Neutrophil (primary cell): ENCODE results near the gene PDE3A.
"Not testable (repeated sequence)": the region's sequence is repeated elsewhere in the genome, so short reads cannot be mapped to it uniquely, and the experiment has no call there.

Source experiments
- H3K27ac ChIP-seq: fragments of 200-600 bp; sonication (generic); 2 replicates; pipeline ENCODE4 v1.5.1; 2016; ENCODE audit warnings: mild to moderate bottlenecking, moderate library complexity
- H3K27me3 ChIP-seq: fragments of 200-600 bp; sonication (generic); 2 replicates; pipeline ENCODE4 v1.6.0; 2016; ENCODE audit warnings: mild to moderate bottlenecking
- H3K36me3 ChIP-seq: fragments of 200-600 bp; sonication (generic); 2 replicates; pipeline ENCODE4 v1.5.1; 2017
- H3K4me1 ChIP-seq, 2 experiments: fragments of 200-600 bp in 1 of 2; sonication (generic) in 1 of 2; 1 replicate in 1 of 2; 2 replicates in 1 of 2; pipeline versions ENCODE4 v1.5.1 to v1.6.1; 2013 to 2016; ENCODE audit warnings: low read depth in 1 of 2, low read length in 1 of 2, mild to moderate bottlenecking in 1 of 2, moderate library complexity in 1 of 2; ENCODE audit not compliant: control insufficient read depth in 1 of 2, insufficient read depth in 1 of 2
- H3K4me3 ChIP-seq, 2 experiments: fragments of 200-600 bp in 1 of 2; sonication (generic) in 1 of 2; 1 replicate in 1 of 2; 2 replicates in 1 of 2; pipeline ENCODE4 v1.5.1; 2013 to 2016; ENCODE audit warnings: low read depth in 1 of 2, low read length in 1 of 2, mild to moderate bottlenecking in 1 of 2, moderate library complexity in 1 of 2
- H3K9me3 ChIP-seq: fragments of 200-600 bp; sonication (generic); 2 replicates; pipeline ENCODE4 v1.5.1; 2016
- TF ChIP-seq, protein P1 (sequence below): fragments of 200-600 bp; sonication (generic); IDR thresholded peaks from 2 replicates; pipeline ENCODE4 v1.5.1; 2016; ENCODE audit warnings: antibody characterized with exemption

Gene PDE3A

DNA sequence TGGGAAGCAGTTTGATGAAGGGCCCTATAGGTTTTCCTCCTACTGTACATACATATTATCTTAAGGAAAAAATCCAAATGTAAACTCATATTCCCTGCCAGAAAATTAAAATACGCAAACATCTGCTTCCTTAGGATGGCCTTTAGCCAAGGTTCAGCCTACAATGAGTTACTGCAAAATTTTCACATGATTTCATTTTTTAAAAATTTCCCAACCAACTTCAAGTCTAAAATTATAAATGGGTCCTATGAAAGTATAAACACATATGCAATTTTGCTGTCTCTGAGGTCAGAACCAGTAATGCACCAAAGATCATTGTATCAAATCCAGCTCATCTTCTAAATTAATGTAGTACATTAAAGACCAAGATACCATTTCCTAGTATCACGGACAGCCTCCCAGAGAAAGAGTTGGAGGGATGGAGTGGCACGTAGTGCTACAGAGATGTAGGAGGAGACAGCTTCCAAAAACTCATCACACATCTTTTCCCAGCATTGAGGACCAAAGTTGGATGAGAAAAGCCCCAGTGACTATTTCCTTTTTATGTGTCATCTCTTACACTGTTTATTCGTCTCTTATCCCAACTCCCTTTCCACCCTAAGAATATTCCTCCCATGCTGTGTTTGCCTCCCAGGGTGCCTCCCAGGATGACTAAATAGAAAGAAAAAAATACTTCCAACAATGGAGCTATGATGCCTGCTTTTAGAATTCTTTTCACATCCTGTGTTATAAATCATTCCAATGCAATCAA, 234.5 kb downstream of the PDE3A start:
- Histone ChIP-seq H3K27ac (no peak overlapping the region), H3K4me1 (peaks cover 11 to 19% of the 10 kb centered on the region in 2 experiments)
- TF ChIP-seq, protein P1, sequence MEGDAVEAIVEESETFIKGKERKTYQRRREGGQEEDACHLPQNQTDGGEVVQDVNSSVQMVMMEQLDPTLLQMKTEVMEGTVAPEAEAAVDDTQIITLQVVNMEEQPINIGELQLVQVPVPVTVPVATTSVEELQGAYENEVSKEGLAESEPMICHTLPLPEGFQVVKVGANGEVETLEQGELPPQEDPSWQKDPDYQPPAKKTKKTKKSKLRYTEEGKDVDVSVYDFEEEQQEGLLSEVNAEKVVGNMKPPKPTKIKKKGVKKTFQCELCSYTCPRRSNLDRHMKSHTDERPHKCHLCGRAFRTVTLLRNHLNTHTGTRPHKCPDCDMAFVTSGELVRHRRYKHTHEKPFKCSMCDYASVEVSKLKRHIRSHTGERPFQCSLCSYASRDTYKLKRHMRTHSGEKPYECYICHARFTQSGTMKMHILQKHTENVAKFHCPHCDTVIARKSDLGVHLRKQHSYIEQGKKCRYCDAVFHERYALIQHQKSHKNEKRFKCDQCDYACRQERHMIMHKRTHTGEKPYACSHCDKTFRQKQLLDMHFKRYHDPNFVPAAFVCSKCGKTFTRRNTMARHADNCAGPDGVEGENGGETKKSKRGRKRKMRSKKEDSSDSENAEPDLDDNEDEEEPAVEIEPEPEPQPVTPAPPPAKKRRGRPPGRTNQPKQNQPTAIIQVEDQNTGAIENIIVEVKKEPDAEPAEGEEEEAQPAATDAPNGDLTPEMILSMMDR, result no peak

DNA sequence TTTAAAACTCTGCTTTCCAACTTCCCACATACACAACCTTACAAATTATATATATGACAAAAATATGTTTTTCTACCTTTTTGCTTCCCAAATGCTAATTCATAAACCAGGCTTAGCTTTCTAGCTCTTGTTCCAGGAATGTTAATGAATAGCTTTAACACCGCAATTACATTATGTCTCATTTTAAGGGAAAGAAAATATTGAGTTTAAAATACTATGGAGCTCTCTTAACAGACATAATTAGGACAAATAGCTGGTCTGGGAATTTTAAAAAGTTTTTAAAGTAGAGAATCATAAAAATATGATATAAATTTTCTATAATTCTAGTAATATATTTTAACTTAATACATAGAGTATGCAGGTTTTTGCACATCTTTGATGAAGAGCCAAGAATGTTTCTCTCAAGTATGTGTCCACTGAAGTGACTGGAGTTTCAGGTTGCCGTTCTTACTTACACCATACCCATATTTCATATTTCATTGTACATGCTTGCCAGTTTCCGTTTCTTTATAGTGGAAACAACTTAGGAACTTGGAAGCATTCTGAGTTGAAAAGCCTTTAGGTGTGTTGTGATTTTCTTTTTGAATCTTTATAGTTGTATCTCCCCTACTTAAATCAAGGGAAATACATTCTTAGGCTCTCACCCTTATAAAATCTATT, 236.2 kb downstream of the PDE3A start:
- Histone ChIP-seq H3K9me3 (no peaks in the 10 kb centered on the region), H3K4me1 (peaks cover under 1 to 4% of the 10 kb centered on the region in 2 experiments), H3K36me3 (no peaks in the 10 kb centered on the region), H3K27ac (no peak overlapping the region), H3K4me3 (no peak overlapping the region), H3K27me3 (no peaks in the 10 kb centered on the region)
- TF ChIP-seq, protein P1, result no peak

More for the DNA sequence above, 234.5 kb downstream of the PDE3A start:
- Histone ChIP-seq H3K4me3 (no peak overlapping the region), H3K36me3 (no peaks in the 10 kb centered on the region), H3K27me3 (no peaks in the 10 kb centered on the region), H3K9me3 (no peaks in the 10 kb centered on the region)

DNA sequence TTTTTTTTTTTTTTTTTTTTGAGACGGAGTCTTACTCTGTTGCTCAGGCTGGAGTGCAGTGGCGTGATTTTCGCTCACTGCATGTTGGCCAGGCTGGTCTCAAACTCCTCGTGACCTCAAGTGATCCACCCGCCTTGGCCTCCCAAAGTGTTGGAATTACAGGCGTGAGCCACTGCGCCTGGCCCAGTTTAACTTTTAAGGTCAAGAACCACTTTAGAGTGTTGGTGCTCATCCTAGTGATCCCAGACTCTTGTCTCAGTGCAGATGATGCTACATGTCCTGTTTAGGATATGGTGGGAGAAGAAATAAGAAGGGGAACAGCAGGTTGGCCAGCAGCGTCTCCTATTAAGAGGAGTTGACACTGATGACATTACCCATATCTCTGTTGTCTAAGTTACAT, 246.7 kb downstream of the PDE3A start:
- not testable (repeated sequence) for H3K4me1 ChIP-seq, H3K9me3 ChIP-seq, H3K36me3 ChIP-seq, H3K27ac ChIP-seq, H3K4me3 ChIP-seq, H3K27me3 ChIP-seq

DNA sequence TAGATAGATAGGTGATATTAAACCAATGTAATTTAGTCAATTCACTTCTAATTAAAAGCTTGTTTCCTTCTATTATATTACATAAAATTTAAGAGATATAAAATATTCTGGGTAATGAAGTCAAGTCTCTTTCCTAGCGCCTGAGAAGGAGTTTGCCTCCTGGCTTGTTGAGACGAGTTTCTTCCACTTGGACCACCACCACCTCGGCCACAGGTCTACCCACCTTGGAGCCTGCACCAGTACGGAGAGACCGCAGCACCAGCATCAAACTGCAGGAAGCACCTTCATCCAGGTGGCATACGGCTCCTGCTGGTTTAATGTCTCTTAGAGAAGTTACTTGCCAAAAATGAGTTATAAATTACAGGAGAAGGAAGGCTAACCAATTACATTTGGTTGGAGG, 247.8 kb downstream of the PDE3A start:
- H3K27ac ChIP-seq, result no peak overlapping the region
- H3K4me3 ChIP-seq, result no peak overlapping the region
- H3K27me3 ChIP-seq, result no peaks in the 10 kb centered on the region
- H3K9me3 ChIP-seq, result no peaks in the 10 kb centered on the region
- H3K4me1 ChIP-seq, result no peaks in the 10 kb centered on the region
- TF ChIP-seq, protein P1, result no peak
- no peaks in the 10 kb centered on the region for H3K36me3 ChIP-seq

DNA sequence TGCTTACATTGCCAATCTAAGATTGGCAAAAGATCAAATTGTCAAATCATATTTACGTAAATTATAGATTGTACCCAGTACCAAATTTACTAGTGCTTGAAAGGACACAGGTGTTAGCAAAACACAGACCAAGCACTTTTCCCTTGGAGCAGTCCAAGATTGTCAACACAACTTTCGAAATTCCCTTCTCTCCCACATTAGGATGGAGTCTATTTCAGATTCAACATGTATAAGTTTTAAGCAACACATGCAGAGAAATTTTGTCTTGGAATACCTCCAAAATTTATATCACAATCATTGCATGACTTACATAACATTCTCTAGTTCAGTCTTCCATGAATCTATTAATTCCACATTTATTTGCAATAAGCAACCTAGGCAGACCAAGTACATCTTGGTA, 251.9 kb downstream of the PDE3A start:
- no peak overlapping the region for H3K4me3 ChIP-seq
- H3K27me3 ChIP-seq, result no peaks in the 10 kb centered on the region
- H3K9me3 ChIP-seq, result no peaks in the 10 kb centered on the region
- H3K4me1 ChIP-seq, result no peaks in the 10 kb centered on the region
- no peaks in the 10 kb centered on the region for H3K36me3 ChIP-seq
- TF ChIP-seq, protein P1, result no peak
- no peak overlapping the region for H3K27ac ChIP-seq

DNA sequence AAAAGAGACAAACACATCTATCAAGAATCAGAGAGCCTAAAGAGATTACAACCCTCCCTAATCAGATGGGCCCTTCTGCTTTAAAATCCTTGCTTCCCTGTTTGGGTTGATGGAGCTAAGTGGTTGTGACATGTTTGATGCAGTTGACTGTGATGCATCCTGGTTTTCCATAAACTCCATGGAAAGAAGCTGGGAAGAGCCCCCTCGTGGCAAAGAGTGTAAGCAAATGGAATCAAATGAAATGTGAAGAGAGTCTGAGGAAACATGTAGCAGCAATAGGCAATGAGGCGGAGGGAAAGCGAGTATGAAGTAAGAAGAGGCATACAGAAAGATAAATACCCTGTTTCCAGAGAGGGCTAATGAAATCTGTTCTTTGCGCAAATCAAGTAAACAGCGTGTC, 256.4 kb downstream of the PDE3A start:
- no peaks in the 10 kb centered on the region for H3K36me3 ChIP-seq
- no peak overlapping the region for H3K4me3 ChIP-seq
- no peaks in the 10 kb centered on the region for H3K27me3 ChIP-seq
- H3K4me1 ChIP-seq, result no peaks in the 10 kb centered on the region
- H3K27ac ChIP-seq, result no peak overlapping the region
- TF ChIP-seq, protein P1, result no peak
- H3K9me3 ChIP-seq, result no peaks in the 10 kb centered on the region
